Spleen (tissue), 11 donors: ENCODE data around the gene ZBTB44. TPM values are rescaled to one million over a fixed set of nuclear protein-coding genes. Genes with fewer than 3 reads are reported as not detected.

Source experiments
- DNase-seq: peaks from one replicate; pipeline ENCODE4 v3.0.0-alpha.2; 2020
- H3K27ac ChIP-seq, 8 donors: fragments of 200-600 bp; sonication (generic) in 7 of 8; 1 replicate in 4 of 8; 2 replicates in 4 of 8; pipeline versions ENCODE4 v1.5.0 to v1.8.0; 2016 to 2021; ENCODE audit warnings: inconsistent platforms in 4 of 8, mild to moderate bottlenecking in 4 of 8, moderate library complexity in 1 of 8
- H3K27me3 ChIP-seq, 7 donors: fragments of 200-600 bp; sonication (generic) in 6 of 7; replicated peaks in 1 of 7; 1 replicate in 4 of 7; 2 replicates in 3 of 7; pipeline versions ENCODE4 v1.5.0 to v1.8.0; 2016 to 2021; ENCODE audit warnings: inconsistent platforms in 3 of 7, mild to moderate bottlenecking in 1 of 7
- H3K36me3 ChIP-seq, 6 donors: fragments of 200-600 bp; sonication (generic) in 5 of 6; 1 replicate in 4 of 6; 2 replicates in 2 of 6; pipeline versions ENCODE4 v1.5.0 to v1.8.0; 2016 to 2021; ENCODE audit warnings: inconsistent platforms in 2 of 6
- H3K4me1 ChIP-seq, 6 donors: fragments of 200-600 bp; sonication (generic) in 5 of 6; 1 replicate in 3 of 6; 2 replicates in 3 of 6; pipeline versions ENCODE4 v1.5.0 to v1.8.0; 2016 to 2021; ENCODE audit warnings: inconsistent platforms in 3 of 6
- H3K4me3 ChIP-seq, 8 donors: fragments of 200-600 bp; sonication (generic) in 7 of 8; 1 replicate in 4 of 8; 2 replicates in 4 of 8; pipeline versions ENCODE4 v1.5.0 to v1.8.0; 2016 to 2021; ENCODE audit warnings: inconsistent platforms in 4 of 8, mild to moderate bottlenecking in 4 of 8, moderate library complexity in 2 of 8
- H3K9me3 ChIP-seq, 8 donors: fragments of 200-600 bp; sonication (generic) in 7 of 8; 1 replicate in 4 of 8; 2 replicates in 4 of 8; pipeline versions ENCODE4 v1.5.0 to v1.8.0; 2016 to 2021; ENCODE audit warnings: inconsistent platforms in 4 of 8
- POLR2A ChIP-seq, 3 donors: fragments of 450-650 bp; IDR thresholded peaks; one replicate each; pipeline ENCODE4 v1.5.1; 2017; ENCODE audit warnings: antibody characterized with exemption in 3 of 3, mild to moderate bottlenecking in 1 of 3
- POLR2AphosphoS5 ChIP-seq, 3 donors: sonication (generic); formaldehyde crosslinking; IDR thresholded peaks; one replicate each; pipeline ENCODE4 v1.5.1; 2017; ENCODE audit warnings: antibody characterized with exemption in 3 of 3
- WGBS, 5 donors: extraction: QIAGEN DNeasy Blood & Tissue Kit in 3 of 5; methylation state at CpG; one replicate each; pipeline versions ENCODE4 v1.1.5 to v1.1.7; 2013 to 2018; 5-methylcytosine and 5-hydroxymethylcytosine counted together
- intact Hi-C: fragments of 100-400 bp; cut with DNase I; formaldehyde crosslinking; loops from one replicate; pipeline ENCODE4 v1.15.0; 2023; ENCODE audit warnings: low total_unique reads
- polyA plus RNA-seq, 3 donors: library from polyadenylated mRNA; stranded (reverse); fragments of 200-250 nt; gene quantifications; one replicate each; pipeline ENCODE4 v1.2.1, GENCODE V29; 2013
- small RNA-seq, 4 donors: library from RNA; depleted of rRNA; stranded (forward); fragments of <200 nt; gene quantifications; one replicate each; pipeline ENCODE3, GENCODE V24; 2016
- total RNA-seq, 7 donors: library from RNA; depleted of rRNA in 3 of 7; stranded (reverse); fragments of >200 nt in 3 of 7; fragmentation: NEBNext Ultra II Directional in 4 of 7; extraction: Animal tissue kit (Norgen Biotek cat#: 25700) in 4 of 7; gene quantifications; one replicate each; pipeline versions ENCODE4 v1.1.0 to v1.2.1, GENCODE V29; 2016 to 2021
- TF ChIP-seq, protein P1 (sequence below), 11 experiments: fragments of 200-600 bp in 7 of 11; fragments of 450-650 bp in 4 of 11; sonication (generic) in 4 of 11; IDR thresholded peaks in 8 of 11; conservative IDR thresholded peaks in 3 of 11; 1 replicate in 7 of 11; 2 replicates in 4 of 11; pipeline versions ENCODE4 v1.4.0 to v1.8.0; 2016 to 2021; ENCODE audit warnings: antibody characterized with exemption in 11 of 11, inconsistent platforms in 4 of 11, mild to moderate bottlenecking in 1 of 11
- donor health status: healthy with polysubstance abuse.
- donor health status: DM: no; HTN: no; CAD: no; lungs with moderate emphysema.
- donor health status: DM: no; HTN: no; CAD: no.
- donor health status: Bipolar disorder and iron deficiency.
- donor health status: healthy.
- donor health status: DM: no; HTN: no; CAD: no.
- donor health status: DM: yes; HTN: yes; CAD: no.

The ZBTB44 gene
- total and polyA plus RNA-seq, 10 donors: 12.4 to 79.6 (median 53.1) TPM

DNA sequence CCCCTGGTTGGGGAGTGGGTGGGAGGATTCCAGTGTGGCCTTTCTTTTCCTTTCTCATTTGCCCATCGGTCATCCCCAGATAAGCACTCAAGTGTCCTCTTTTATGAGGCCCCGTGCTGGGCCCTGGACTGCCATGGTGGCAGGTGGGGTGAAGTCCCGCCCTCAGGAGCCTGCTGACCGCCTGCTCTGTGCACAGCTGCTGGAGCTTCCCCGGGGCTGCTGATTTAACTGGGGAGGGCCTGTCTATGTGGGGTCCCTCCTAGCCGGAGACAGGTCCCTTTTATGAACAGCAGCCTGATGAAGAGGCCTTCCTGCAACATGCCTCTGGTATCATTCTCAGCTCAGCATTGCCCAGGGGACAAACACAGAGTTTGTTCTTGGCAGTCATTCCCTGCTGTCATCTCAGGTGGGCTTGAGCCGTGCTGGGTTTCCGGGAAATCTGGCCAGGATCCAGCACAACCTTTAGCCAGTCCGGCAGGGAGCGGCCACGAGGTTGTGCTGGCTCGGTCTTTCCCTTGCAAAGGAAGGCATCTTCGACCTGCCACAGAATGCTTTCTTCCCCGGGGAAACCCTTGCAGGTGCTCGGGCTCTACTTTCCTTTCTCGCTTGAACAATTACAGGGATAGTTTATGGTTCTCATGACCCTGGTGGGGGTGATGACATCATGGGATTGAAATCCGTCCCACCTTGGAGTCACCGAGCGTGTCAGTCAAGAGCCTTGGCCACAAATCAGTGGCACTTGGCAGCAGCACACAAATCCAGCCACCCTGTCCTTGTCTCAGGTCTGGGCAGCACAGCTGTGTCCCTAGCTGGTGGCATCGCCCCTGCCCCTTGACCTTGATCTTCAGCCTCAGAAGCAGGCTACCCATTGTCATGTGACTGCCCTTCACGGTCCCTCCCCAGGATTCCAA lies 135.1 kb downstream of the ZBTB44 start:
- Histone ChIP-seq H3K27ac (peak overlapping the region in 4 of 8 donors; percentile 46 to 80 (median 58)), H3K9me3 (peaks cover 0 to 7% (median 1%) of the 10 kb centered on the region in 8 donors), H3K4me3 (no peak overlapping the region), H3K27me3 (peaks cover 0 to 5% (median 0%) of the 10 kb centered on the region in 7 donors), H3K4me1 (peaks cover 0 to 40% (median 20%) of the 10 kb centered on the region in 6 donors), H3K36me3 (no peaks in the 10 kb centered on the region)
- DNase-seq: no peak
- 75 to 90% (median 84%) methylated on average over 15 to 21 of the region's 21 CpGs for WGBS, 5 donors
- TF ChIP-seq POLR2AphosphoS5 (IDR thresholded peaks at IDR 0.05): no peak
- TF ChIP-seq POLR2A (IDR thresholded peaks at IDR 0.05): no peak
- TF ChIP-seq, protein P1, sequence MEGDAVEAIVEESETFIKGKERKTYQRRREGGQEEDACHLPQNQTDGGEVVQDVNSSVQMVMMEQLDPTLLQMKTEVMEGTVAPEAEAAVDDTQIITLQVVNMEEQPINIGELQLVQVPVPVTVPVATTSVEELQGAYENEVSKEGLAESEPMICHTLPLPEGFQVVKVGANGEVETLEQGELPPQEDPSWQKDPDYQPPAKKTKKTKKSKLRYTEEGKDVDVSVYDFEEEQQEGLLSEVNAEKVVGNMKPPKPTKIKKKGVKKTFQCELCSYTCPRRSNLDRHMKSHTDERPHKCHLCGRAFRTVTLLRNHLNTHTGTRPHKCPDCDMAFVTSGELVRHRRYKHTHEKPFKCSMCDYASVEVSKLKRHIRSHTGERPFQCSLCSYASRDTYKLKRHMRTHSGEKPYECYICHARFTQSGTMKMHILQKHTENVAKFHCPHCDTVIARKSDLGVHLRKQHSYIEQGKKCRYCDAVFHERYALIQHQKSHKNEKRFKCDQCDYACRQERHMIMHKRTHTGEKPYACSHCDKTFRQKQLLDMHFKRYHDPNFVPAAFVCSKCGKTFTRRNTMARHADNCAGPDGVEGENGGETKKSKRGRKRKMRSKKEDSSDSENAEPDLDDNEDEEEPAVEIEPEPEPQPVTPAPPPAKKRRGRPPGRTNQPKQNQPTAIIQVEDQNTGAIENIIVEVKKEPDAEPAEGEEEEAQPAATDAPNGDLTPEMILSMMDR (IDR thresholded peaks at IDR 0.05 in 8 of 11, conservative IDR thresholded peaks at IDR 0.05 in 3 of 11): no peak
- intact Hi-C loops: no loop called here

DNA sequence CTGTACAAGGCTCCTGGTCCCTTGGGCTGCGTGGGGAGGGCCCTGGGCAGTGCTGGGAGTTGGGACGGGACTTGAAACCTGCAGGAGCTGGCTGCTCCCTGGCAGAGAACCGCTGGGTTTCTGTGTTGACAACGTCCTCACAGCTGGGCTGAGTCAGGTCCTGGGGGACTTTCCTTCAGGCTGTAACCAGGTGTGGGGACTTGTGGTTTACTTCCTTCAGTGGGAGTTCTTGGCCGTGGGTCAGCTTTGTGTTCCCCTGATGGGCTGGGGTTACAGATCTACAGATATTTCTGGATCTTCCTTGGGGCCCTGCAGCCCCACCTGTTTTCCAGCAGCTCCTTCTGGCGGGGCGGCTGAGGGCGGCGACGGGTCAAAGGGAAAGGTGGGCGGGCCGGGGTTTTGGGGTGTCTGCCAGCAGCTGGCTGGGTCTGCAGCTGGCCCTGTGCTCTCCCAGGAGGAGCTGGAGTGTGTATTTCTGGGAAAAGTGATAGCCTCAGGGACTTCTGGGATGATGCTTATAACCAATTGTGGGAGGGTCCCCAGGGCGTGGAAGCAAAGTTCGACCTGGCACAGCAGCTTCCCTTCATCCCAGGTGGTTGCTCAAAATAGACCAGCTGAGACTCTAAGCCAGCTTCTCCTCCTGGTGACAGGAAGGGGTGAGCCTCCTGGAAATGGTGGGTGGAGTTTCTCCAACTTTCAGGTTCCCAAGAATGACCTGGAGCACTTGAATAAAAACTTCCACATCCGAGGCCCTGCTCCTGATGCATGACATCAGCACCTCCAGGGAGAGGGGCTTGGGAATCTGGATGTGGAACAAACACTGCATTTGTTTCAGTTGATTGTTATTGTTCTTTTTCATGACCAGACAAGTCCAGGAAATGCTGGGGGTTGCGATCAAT lies 136.0 kb downstream of the ZBTB44 start:
- peaks cover 0 to 40% (median 20%) of the 10 kb centered on the region in 6 donors for H3K4me1 ChIP-seq
- no peak overlapping the region for H3K4me3 ChIP-seq
- H3K27ac ChIP-seq: no peak overlapping the region
- no peak for TF ChIP-seq POLR2A (IDR thresholded peaks at IDR 0.05)
- TF ChIP-seq, protein P1 (IDR thresholded peaks at IDR 0.05 in 8 of 11, conservative IDR thresholded peaks at IDR 0.05 in 3 of 11): no peak
- no peak for TF ChIP-seq POLR2AphosphoS5 (IDR thresholded peaks at IDR 0.05)
- peaks cover 0 to 5% (median 0%) of the 10 kb centered on the region in 7 donors for H3K27me3 ChIP-seq
- 69 to 76% (median 73%) methylated on average over 16 of the region's 16 CpGs for WGBS, 5 donors
- no peaks in the 10 kb centered on the region for H3K36me3 ChIP-seq
- DNase-seq: no peak
- intact Hi-C loops: no loop called here
- H3K9me3 ChIP-seq: peaks cover 0 to 9% (median 4%) of the 10 kb centered on the region in 8 donors

DNA sequence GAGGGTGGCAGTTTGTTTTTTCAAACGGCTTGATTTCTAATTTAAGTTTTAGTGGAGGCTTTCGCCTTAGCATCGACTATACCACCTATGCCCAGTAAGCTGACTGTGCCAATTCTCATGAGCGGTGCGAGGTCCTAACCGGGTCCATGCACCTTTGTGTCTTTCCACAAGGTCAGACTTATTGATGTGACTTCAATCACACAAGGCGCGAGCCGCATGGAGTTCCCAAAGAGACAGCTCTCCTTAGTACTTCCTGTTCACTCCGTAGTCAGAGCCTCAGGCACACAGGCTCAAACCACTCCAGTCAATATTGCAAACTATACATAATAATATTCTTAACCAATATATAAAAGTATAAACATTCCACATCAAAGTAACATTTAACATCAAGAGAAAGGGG lies 136.9 kb downstream of the ZBTB44 start:
- Histone ChIP-seq H3K27ac (no peak overlapping the region), H3K9me3 (peaks cover 0 to 9% (median 4%) of the 10 kb centered on the region in 8 donors), H3K36me3 (no peaks in the 10 kb centered on the region), H3K4me3 (no peak overlapping the region), H3K4me1 (peaks cover 0 to 40% (median 20%) of the 10 kb centered on the region in 6 donors), H3K27me3 (peaks cover 0 to 5% (median 0%) of the 10 kb centered on the region in 7 donors)
- no peak for DNase-seq
- no peak for TF ChIP-seq POLR2A (IDR thresholded peaks at IDR 0.05)
- TF ChIP-seq, protein P1 (IDR thresholded peaks at IDR 0.05 in 8 of 11, conservative IDR thresholded peaks at IDR 0.05 in 3 of 11): no peak
- TF ChIP-seq POLR2AphosphoS5 (IDR thresholded peaks at IDR 0.05): no peak
- intact Hi-C loops: no loop called here
- 88 to 91% (median 90%) methylated on average over 10 of the region's 10 CpGs for WGBS, 5 donors

Small RNA genes within 50 kb of the gene (small RNA-seq; reads per million reads assigned to genes)
- 0 to 0.07 (median 0) reads per million in 4 donors for gene RN7SL778P

Other genes starting within 250 kb of the ZBTB44 start
- 100 to 1,000 TPM; 140 to 248 (median 183) TPM for gene APLP2, start 245.0 kb downstream of the ZBTB44 start, total RNA-seq
- gene APLP2, start 245.0 kb downstream of the ZBTB44 start, polyA plus RNA-seq: 10 to 100 TPM; 47.4 to 59.5 (median 50.2) TPM
- gene ST14, start 155.1 kb downstream of the ZBTB44 start, total RNA-seq: 10 to 100 TPM in 6 of 7 donors, 1 to 10 TPM in 1; 7.1 to 20.2 (median 12.5) TPM
- 10 to 100 TPM; 10.7 to 25.9 (median 12.5) TPM for gene ST14, start 155.1 kb downstream of the ZBTB44 start, polyA plus RNA-seq
- gene ADAMTS8, start 113.7 kb upstream of the ZBTB44 start, total RNA-seq: 1 to 10 TPM in 2 of 7 donors, under 1 TPM in 4, not detected in 1; 0.39 to 2.5 (median 0.73) TPM
- gene ADAMTS8, start 113.7 kb upstream of the ZBTB44 start, polyA plus RNA-seq: 1 to 10 TPM in 1 of 3 donors, under 1 TPM in 2; 0.30 to 1.1 (median 0.48) TPM
- gene ADAMTS15, start 133.7 kb upstream of the ZBTB44 start, total RNA-seq: 1 to 10 TPM; 1.1 to 6.9 (median 3.1) TPM
- 1 to 10 TPM in 1 of 3 donors, under 1 TPM in 2; 0.41 to 1.9 (median 0.43) TPM for gene ADAMTS15, start 133.7 kb upstream of the ZBTB44 start, polyA plus RNA-seq